Stimulated activated CD4-positive, alpha-beta T cell treated with anti-CD3 and anti-CD28 coated beads, TNF-alpha, amount 100 ng/mL, for 1 hour (primary cell): Measurements from ENCODE around the gene ZNF341.

Experiments used
- DNase-seq, 3 donors: peaks; one replicate each; pipeline ENCODE4 v3.0.0-alpha.2; 2020; ENCODE audit warnings: low read depth in 3 of 3, low spot score in 1 of 3

ZNF341 gene

DNA sequence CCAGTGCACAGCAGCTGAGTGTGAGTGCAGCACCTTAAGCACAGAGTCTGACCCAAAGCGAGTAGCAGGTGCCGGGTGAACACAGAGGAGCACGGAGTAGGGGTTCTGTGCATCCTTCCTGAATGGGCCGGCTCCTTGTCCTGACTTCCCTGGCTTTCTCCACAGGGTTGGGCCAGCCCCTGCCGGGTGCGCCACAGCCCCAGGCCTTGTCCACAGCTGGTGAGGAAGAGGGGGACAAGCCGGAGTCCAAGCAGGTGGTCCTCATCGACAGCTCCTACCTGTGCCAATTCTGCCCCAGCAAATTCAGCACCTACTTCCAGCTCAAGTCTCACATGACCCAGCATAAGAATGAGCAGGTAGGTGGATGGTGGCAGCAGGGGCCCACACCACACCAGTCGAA lies 34.9 kb downstream of the ZNF341 start:
- DNase-seq: no peak

DNA sequence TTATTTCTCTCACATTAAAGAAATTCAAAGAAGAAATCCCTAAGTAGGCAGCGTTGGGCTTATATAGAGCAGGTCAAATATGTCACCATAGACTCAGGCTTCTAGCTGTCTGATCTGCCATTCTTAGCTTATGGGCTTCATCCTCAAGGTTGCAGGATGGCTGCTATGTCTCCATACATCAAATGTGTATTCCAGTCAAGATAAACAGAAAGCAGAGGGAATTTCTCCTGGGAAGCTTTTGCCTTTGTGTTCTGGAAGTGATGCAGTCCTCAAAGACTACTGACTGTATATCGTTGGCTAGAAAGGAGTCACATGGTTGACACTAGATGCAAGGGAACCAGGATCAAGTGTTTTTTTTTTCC lies 36.0 kb downstream of the ZNF341 start:
- DNase-seq: no peak

DNA sequence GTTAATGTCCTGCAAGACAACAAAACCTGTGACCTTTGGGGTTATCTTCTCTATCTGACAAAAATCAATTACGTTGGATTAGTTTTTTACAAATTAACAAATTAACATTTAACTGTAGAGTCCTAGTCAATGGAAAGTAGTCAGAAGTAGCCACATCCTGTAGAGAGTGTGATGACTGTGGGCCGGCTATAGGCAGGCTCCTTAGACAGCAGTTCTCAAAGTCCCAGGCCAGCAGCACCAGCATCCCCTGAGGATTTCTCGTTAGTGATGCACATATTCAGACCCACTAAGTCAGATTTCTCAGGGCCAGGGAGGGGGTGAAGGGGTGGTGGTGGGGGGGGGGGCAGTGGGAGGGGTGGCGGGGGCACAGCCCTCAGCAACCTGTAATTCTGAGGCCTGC lies 37.2 kb downstream of the ZNF341 start:
- no peak for DNase-seq

DNA sequence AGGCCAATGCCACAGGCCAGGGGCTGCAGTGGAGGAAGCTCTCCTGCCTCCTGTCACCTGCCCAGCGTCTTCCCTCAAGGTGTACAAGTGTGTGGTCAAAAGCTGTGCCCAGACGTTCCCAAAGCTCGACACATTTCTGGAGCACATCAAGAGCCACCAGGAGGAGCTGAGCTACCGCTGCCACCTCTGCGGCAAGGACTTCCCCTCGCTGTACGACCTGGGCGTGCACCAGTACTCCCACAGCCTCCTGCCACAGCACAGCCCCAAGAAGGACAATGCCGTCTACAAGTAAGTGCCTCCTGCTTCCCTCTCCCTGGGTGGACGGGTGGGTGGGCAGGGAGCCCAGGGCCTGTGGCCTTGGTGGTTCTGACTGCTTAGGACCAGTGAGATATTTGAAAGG lies 38.2 kb downstream of the ZNF341 start:
- no peak for DNase-seq

DNA sequence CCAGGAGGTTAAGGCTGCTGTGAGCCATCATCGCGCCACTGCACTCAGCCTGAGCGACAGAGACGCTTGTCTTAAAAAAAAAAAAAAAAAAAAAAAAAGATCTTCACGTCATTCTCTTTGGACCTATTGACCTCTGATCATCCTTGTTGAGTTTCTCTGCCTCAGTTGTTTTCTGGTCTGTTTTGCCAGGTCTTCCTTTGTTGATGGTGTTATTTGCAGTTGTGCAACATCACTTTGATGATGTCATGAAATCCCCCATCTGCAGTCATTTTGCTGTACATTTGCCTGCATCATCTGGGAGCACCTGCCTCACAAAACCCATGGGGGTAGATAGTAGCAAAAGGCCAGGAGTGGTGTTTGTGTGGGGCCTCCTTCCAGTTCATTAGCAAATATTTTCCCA lies 40.1 kb downstream of the ZNF341 start:
- DNase-seq: no peak

DNA sequence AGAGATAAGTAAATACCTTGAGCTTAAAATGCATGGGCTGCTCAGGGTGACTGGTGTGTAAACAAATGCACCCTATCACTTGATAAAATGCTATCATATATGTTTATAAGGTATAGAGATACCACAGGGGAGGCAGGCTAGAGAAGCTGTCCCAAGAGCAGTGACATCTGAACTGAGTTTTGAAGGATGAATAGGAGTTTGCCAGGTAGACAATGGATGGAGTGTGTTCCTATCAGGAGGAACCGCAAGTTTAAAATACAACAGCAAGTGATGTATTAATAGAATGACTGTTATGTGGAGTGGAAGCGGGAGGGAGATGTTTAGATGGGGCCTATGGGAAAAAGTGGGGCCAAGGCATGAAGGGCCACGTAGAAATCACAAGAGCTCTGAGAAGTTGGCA lies 40.6 kb downstream of the ZNF341 start:
- no peak for DNase-seq

DNA sequence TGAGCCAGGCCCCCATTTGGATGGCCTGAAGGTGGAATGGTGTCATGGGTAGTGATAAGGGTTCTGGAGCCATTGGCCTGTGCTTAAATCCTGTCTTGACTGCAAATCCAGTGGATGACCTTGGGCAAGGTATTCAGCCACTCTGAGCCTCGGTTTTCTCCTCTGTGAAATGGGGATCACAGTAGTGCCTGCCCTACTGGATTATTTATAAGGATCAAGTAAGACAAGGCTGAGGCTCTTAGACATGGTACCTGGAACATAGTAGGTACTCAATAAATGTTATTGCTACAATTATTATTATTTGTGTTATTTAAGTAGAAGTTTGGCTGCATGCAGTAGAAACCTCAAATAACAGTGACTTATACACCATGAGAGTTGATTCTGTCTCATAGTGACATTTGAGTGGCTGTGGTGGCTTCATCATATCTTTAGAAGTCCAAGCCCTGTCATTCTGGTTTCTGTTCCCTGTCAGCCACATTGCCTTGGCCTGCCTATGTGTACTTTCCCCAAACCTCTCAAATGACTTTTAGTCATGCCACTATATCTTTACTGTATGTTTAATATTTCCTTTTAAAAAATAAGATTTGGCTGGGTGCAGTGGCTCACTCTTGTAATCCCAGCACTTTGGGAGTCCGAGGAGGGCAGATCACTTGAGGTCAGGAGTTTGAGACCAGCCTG lies 41.8 kb downstream of the ZNF341 start:
- DNase-seq: no peak

DNA sequence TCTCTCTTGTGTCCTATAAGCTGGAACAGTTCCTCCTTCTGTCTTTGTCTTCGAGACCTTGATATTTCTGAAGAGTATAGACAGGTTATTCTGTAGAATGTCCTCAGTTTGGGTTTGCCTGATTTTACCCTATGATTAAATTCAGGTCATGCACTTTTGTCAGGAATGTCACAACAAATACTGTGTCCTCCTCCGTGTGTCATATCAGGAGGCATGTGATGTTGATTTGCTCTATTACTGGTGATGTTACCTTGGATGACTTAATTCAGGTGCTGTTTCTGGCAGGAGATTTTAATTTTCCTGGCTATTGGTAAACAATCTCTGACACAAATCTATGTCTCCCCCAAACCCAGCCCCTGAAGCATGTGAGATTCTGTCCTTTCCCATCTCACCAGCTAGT lies 46.0 kb downstream of the ZNF341 start:
- DNase-seq: no peak

DNA sequence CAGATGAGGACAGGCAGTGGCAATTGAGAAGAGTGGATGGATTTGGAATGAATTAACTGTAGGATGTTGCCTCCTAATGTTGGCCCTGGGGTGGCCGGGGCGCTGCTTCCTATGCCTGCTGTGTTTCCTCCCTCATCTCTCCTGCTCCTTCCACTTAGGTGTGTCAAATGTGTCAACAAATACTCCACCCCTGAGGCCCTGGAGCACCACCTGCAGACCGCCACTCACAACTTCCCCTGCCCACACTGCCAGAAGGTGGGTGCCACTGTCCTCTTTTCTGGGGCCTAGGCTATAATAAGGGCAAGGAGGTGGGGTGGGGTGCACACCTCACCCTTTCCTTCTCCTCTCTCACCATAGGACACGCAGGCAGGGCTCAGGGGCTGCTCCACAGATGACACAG lies 49.3 kb downstream of the ZNF341 start:
- DNase-seq: no peak

DNA sequence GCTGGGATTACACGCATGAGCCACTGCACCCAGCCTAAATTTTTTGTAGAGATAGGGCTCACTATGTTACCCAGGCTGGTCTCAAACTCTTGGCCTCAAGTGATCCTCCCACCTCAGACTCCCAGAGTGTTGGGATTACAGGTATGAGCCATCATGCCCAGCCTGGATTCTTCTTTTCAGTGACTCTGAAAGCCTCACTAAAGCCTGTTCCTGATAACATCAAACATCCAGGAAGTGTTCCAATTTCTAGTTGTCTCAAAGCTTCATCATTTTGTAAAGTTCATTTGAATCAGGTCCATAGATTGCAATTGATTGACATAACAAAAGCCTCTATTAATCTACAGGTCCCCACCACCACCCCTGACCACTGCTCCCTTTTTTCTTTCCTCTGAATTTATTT lies 50.1 kb downstream of the ZNF341 start:
- no peak for DNase-seq

DNA sequence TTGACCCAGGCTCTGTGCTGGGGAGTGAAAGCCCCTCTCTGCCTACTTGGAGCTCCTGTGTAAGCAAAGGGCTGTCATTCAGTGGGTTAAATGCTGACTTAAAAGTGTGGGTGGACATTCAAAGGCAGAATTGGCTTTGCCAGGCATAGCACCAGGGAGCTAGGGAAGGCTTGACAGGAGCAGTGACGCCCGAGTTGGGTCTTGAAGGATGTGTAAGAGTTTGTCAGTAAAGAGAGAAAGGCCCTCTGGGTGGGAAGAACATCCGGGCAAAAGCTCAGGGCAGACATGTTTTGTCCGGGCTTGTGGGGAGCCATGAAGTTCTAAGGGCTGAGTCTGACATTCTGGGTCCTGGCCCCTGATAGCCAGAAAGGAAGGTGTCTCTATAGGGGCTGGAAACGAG lies 51.5 kb downstream of the ZNF341 start:
- no peak for DNase-seq

DNA sequence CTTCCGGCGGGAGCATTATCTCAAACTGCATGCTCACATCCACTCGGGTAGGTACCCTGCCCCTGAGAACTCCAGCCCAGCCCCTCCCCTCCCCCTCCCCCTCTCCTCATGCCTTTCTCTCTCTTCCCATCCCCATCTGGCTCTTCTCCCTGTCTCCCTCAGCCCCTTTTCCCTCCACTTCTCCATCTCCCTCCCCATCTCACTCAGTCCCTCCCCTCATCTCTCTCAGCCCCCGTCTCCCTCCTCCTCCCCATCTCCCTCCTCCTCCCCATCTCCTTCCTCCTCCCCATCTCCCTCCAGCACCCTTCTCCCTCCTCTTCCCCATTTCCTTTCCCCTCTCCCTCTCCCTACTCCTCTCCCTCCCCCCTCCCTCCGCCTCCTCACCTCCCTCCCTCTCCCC lies 52.0 kb downstream of the ZNF341 start:
- DNase-seq: no peak

DNA sequence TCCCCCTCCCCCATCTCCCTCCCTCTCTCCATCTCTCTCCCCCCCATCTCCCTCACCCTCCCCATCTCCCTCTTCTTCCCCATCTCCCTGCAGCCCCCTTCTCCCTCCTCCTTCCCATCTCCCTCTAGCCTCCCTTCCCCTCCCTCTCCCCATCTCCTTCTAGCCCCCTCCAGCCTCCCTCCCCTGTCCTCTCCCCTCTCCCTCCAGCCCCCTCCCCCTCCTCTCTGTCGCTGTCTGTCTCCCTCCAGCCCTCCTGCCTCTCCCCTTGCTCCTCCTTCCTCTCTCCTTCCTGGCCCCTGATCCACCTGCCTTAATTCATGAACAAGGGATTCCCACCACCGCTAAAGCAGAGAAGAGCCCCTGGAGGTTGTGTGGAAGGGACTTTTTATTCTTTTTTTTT lies 52.4 kb downstream of the ZNF341 start:
- DNase-seq: no peak

DNA sequence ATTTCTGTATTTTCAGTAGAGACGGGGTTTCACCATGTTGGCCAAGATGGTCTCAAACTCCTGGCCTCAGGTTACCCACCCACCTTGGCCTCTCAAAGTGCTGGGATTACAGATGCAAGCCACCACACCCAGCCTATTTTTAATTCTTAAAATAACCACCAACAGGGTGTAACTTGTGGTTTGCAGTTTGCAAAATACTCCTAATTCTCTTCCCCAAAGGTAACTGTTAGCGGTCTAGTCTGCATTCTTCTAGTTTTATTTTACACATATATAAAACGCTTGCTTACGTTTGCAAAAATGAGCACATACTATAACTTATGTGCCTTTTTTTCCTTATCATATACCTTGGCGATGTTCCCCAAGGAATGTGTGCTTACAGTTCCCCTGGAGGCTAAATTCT lies 53.7 kb downstream of the ZNF341 start:
- no peak for DNase-seq

DNA sequence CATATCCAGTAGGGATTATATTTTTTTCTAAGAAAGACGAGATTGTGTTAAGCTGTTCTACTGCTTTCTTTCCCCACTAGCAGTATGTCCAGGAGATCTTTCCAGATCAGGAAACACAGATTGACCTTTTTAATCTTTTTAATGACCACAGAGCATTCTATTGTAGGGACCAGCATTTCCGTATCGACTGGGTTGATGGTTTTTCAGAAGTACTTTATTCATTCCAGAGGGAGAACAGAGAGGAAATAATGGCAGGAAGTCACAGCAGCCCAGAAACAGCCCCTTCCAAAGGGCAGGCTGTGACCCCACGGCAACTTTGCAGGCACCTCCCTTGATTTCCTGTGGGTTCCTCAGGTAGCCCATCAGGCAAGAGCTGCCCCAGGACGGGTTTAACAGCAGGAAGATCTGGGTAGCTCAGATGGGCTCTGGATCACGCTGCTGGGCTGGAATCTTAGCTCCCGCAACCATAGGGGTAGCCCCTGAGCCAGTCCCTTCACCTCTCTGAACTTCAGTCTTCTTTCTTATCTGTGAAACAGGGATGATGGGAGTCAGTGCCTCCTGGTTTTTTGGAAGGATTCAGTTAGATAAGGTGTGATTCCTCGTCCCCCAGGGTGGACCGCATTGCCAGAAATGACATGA lies 55.6 kb downstream of the ZNF341 start:
- DNase-seq: no peak

DNA sequence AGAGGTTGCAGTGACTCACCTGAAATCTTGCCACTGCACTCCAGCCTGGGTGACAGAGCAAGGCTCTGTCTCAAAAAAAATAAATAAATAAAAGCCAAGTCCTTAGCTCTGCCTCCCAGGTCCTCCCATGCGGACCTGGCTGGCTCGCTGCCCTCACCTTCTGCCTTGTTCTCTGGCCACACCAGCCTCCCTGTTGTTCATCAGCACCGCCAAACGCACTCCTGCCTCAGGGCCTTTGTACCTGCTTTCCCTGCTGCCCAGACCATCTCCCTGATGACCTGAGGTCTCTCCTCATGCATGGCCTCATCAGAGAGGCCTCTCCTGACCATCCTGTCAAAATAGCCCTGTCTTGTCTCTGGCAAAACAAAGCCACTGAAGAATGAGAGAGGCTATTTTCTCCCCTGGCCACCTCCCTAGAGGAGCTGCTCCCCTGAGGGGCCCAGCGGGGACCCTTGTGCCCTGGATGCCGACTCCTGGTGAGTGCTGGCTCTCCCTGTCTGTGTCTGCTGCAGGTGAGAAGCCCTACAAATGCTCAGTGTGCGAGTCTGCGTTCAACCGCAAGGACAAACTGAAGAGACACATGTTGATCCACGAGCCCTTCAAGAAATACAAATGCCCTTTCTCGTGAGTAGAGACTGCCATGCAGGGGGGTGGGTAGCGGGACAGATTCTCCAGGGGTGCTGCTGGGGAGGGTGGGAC lies 56.7 kb downstream of the ZNF341 start:
- DNase-seq: no peak

DNA sequence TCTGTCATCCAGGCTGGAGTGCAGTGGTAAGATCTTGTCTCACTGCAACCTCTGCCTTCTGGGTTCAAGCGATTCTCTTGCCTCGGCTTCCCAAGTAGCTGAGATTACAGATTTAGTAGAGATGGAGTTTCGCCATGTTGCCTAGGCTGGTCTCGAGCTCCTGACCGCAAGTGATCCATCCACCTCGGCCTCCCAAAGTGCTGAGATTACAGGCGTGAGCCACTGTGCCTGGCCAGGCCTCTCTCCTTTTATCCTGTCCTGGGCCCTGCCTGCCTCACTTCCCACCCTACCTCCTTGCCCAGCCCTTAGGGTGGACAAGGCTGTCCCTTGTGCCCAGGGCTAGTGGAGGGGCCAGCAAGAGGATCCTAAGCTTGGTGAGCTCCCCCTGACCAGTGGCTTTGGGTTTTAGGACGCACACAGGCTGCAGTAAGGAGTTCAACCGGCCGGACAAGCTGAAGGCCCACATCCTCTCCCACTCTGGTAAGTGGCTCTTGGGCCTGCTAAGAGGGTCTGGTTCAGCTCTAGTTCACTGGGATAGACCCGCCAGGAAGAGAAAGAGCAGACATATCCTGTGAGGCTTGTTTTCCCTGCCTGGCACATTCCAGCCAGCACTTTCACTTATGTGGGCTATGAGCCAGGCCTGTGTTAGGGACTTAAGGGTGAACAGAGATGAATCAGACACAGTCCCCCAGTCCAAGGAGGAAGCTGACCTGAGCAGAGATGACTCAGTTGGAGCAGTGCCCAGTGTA lies 57.5 kb downstream of the ZNF341 start:
- DNase-seq: no peak

DNA sequence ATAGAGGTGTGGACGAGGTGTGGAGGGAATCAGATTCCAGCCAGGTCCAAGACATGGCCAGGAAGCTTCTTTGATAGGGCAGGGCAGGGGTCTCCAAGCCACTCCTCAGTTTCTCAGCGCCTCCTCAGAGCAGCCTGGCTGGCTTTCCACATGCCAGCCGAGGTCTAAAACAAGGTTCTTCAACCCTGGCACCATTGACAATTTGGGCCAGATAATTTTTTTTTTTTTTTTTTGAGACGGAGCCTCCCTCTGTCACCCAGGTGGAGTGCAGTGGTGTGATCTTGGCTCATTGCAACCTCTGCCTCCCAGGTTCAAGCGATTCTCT lies 58.0 kb downstream of the ZNF341 start:
- no peak for DNase-seq

DNA sequence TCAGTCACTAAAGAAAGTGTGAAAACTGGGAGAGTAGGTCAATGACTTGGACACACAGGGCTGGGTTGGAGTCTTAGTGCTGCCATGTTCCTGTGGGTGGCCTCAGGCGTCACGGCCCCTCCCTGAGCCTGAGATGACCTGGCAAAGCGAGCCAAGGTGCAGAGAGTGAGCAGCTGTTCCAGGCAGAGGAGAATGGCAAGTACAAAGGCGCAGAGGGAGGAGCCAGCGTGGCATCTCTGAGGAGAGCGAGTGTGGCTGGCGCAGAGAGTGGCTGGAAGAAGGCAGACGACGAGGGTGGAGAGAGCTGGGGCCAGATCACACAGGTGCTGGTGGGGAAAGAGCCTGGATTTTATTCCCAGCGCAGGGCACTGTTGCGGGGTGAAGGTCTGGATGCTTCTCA lies 58.8 kb downstream of the ZNF341 start:
- DNase-seq: no peak

DNA sequence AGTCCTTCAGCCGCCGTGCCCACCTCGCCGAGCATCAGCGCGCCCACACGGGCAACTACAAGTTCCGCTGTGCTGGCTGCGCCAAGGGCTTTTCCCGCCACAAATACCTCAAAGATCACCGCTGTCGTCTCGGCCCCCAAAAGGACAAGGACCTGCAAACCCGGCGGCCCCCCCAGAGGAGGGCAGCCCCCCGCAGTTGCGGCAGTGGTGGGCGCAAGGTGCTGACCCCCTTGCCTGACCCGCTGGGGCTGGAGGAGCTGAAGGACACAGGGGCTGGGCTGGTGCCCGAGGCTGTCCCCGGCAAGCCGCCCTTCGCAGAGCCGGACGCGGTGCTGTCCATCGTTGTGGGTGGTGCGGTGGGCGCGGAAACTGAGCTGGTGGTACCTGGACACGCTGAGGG lies 59.2 kb downstream of the ZNF341 start:
- DNase-seq: no peak

DNA sequence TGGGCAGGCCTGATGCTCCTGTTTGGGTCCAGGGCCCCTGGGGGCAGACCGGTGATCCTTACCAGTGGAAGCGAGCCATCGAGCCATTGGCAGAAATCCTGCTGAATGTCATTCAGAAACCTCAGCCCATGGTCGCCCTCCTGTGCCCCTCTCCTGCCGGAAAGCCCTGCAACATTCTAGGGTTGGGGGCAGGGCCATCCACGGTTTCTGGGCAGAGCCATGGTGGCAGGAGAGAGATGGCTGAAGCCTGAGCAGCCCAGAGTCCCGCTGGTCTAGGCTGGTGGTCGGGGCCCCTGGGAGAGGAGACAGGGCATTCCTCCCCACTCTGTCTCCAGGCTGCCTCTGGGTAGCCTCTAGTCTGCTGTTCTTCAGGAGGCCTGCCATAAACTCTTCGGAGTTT lies 59.7 kb downstream of the ZNF341 start:
- DNase-seq: no peak

DNA sequence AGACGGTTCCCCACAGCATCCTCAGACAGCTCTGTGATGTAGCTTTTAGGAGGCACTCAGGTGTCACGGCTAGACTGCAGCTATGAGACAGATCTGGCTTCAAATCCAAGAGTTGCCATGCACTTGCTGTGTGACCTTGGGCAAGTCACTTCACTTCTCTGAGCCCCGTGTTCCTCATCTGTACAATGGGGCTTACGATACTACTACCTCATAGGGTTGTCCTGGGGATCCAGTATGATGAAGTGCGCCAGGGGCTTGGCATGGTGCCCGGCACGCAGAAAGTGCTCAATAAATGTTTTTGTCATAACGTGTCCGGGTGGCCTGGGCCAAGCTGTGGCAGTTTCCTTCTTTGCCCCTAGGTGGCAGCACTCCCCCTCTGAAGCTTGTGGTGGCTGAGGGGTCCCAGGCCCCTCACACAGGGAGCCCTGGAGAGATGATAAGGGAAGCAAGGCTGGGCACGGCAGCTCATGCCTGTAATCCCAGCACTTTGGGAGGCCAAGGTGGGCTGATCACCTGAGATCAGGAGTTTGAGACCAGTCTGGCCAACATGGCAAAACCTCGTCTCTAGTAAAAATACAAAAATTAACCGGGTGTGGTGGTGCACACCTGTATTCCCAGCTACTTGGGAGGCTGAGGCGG lies 60.3 kb downstream of the ZNF341 start:
- DNase-seq: peak in 1 of 3 donors; percentile 45
